DMS79 treated with DMSO at 0.1 percent for 48 hours (cell line): ENCODE measurements around the gene PAK5.

ENCODE experiments used
- DNase-seq: peaks from one replicate; lab custom pipeline; 2025; lab: John Stamatoyannopoulos, UW

The PAK5 gene

GRCh38 chr20:9616455-9616805 lies 222.4 kb downstream of the PAK5 start:
- DNase-seq, result no peak

- no peak for DNase-seq
These were observed 223.0 kb downstream of the PAK5 start for GRCh38 chr20:9615766-9616454.

- no peak for DNase-seq
These were observed 223.8 kb downstream of the PAK5 start for GRCh38 chr20:9615118-9615517.

GRCh38 chr20:9613871-9614270 lies 225.0 kb downstream of the PAK5 start:
- DNase-seq, result no peak

- no peak for DNase-seq
These were observed 227.0 kb downstream of the PAK5 start for GRCh38 chr20:9611921-9612320.

GRCh38 chr20:9610665-9611064 lies 228.2 kb downstream of the PAK5 start:
- DNase-seq, result no peak

GRCh38 chr20:9609887-9610502 lies 228.9 kb downstream of the PAK5 start:
- peak; percentile 53 for DNase-seq

- no peak for DNase-seq
These were observed 230.1 kb downstream of the PAK5 start for GRCh38 chr20:9608639-9609340.

- DNase-seq, result no peak
These were observed 236.1 kb downstream of the PAK5 start for GRCh38 chr20:9602847-9603183.

GRCh38 chr20:9600562-9600961 lies 238.3 kb downstream of the PAK5 start:
- DNase-seq, result no peak

GRCh38 chr20:9597547-9597946 lies 241.3 kb downstream of the PAK5 start:
- DNase-seq, result no peak

GRCh38 chr20:9595763-9596162 lies 243.1 kb downstream of the PAK5 start:
- no peak for DNase-seq

- DNase-seq, result no peak
These were observed 244.5 kb downstream of the PAK5 start for GRCh38 chr20:9594284-9594875.

GRCh38 chr20:9592419-9592818 lies 246.5 kb downstream of the PAK5 start:
- no peak for DNase-seq

GRCh38 chr20:9591080-9591479 lies 247.8 kb downstream of the PAK5 start:
- DNase-seq, result no peak

GRCh38 chr20:9590189-9590588 lies 248.7 kb downstream of the PAK5 start:
- no peak for DNase-seq

- DNase-seq, result no peak
These were observed 250.2 kb downstream of the PAK5 start for GRCh38 chr20:9588706-9589105.

- DNase-seq, result no peak
These were observed 255.7 kb downstream of the PAK5 start for GRCh38 chr20:9583151-9583550.

- DNase-seq, result no peak
These were observed 256.7 kb downstream of the PAK5 start for GRCh38 chr20:9582137-9582536.

GRCh38 chr20:9581509-9581908 lies 257.4 kb downstream of the PAK5 start:
- DNase-seq, result no peak

GRCh38 chr20:9578594-9578993 lies 260.3 kb downstream of the PAK5 start:
- DNase-seq, result no peak

GRCh38 chr20:9577397-9577796 lies 261.5 kb downstream of the PAK5 start:
- DNase-seq, result no peak

- no peak for DNase-seq
These were observed 262.2 kb downstream of the PAK5 start for GRCh38 chr20:9576695-9577094.
